ENCODE data around the gene NAV1. TPM values are rescaled to one million over a fixed set of nuclear protein-coding genes. Genes with fewer than 3 reads are reported as not detected.

Gene NAV1
- total and polyA plus RNA-seq, 9 of the 15 experiments (the other 6 are each of a cell fraction or from before 2014, with no cell fraction given) = 0.91 to 16.8 (median 3.2) TPM

GRCh38 chr1:201489643-201490261, 49.2 kb upstream of the NAV1 start:
- H2AFZ ChIP-seq (ENCODE audit: low read depth, low read length) = no peak overlapping the region
- no peak overlapping the region for H3K4me2 ChIP-seq (ENCODE audit: insufficient read depth, low read length)
- no TSS peak for BruUV-seq (replicated peaks)
- FAIRE-seq (no peak), ATAC-seq (no peak), DNase-seq (ENCODE audit: extremely low read depth in 1 of 4, low spot score in 3 of 4) (no peak)
- H3K27me3 ChIP-seq (ENCODE audit: control insufficient read depth in 2 of 2, insufficient read depth in 2 of 2, low read length in 2 of 2) = no peaks in the 10 kb centered on the region; a peak in 1 of 5 replicates
- H3K4me3 ChIP-seq = no peak overlapping the region
- H3K79me2 ChIP-seq (ENCODE audit: control insufficient read depth, insufficient read depth, low read length) = no peaks in the 10 kb centered on the region
- no peaks in the 10 kb centered on the region for H3K36me3 ChIP-seq (ENCODE audit: control insufficient read depth, insufficient read depth, low read length)
- H4K20me1 ChIP-seq (replicated peaks; ENCODE audit: control insufficient read depth, insufficient read depth, low read length) = no peaks in the 10 kb centered on the region
- intact Hi-C loops (cut with micrococcal nuclease) = no loop called here
- POLR2A ChIA-PET = interaction anchor here (0.7 to 1.7 kb wide), 3 partner anchors 9 to 11 kb away, joined by 3 to 4 read pairs (median 3); no protein-coding TSS in a partner anchor
- H3K4me1 ChIP-seq (replicated peaks in 1 of 2; ENCODE audit: control insufficient read depth in 2 of 2, insufficient read depth in 2 of 2, low read length in 2 of 2) = peaks cover 0 to 3% of the 10 kb centered on the region in 2 experiments; a peak in 4 of 5 replicates
- H3K9me1 ChIP-seq (ENCODE audit: control insufficient read depth, insufficient read depth, low read length) = no peaks in the 10 kb centered on the region
- H3K9me3 ChIP-seq (replicated peaks; ENCODE audit: control insufficient read depth, insufficient read depth, low read depth, low read length) = no peaks in the 10 kb centered on the region
- 57% methylated on average over 6 of the region's 6 CpGs for WGBS (ENCODE audit: insufficient coverage, low coverage, missing lambda C conversion rate)
- CTCF ChIA-PET (ENCODE audit: low intra/inter-chr PET ratio) = no interaction called here
- peak overlapping the region in 1 of 2 experiments; percentile 66; a peak in 2 of 4 replicates for H3K9ac ChIP-seq (ENCODE audit: insufficient read depth in 1 of 2, low read depth in 2 of 2, low read length in 2 of 2)
- in situ Hi-C loops (cut with MboI) = no loop called here
- H3K27ac ChIP-seq (ENCODE audit: extremely low read depth, low read depth, low read length) = no peak overlapping the region
- TF ChIP-seq MYNN (IDR thresholded peaks at IDR 0.05) (no peak), MYNN (CRISPR knock-in tag; IDR thresholded peaks at IDR 0.05) (no peak), SPI1 (IDR thresholded peaks at IDR 0.05; ENCODE audit: borderline replicate concordance, low read depth, low read length) (0 out of 2 replicates have a peak, but pooled peaks have one; percentile 6), FOXM1 (IDR thresholded peaks at IDR 0.05; ENCODE audit: low read depth) (peak; percentile 23; the same call in 1 of the 2 replicates), FOXM1 (CRISPR knock-in tag; IDR thresholded peaks at IDR 0.05; ENCODE audit: low read depth) (no peak), ZBTB7A (IDR thresholded peaks at IDR 0.05; ENCODE audit: borderline replicate concordance, control insufficient read depth, low read depth, low read length) (no peak), GABPA (tag; conservative IDR thresholded peaks at IDR 0.05; ENCODE audit: low read depth) (no peak), PRDM10 (IDR thresholded peaks at IDR 0.05; ENCODE audit: partially characterized antibody) (peak; percentile 72), NR4A1 (CRISPR knock-in tag; IDR thresholded peaks at IDR 0.05) (no peak), NR4A1 (tag; IDR thresholded peaks at IDR 0.05) (no peak), RFX7 (CRISPR knock-in tag; IDR thresholded peaks at IDR 0.05) (no peak), TCFL5 (CRISPR knock-in tag; conservative IDR thresholded peaks at IDR 0.05) (no peak), ZSCAN32 (CRISPR knock-in tag; IDR thresholded peaks at IDR 0.05) (no peak), BRF2 (IDR thresholded peaks at IDR 0.05; ENCODE audit: borderline replicate concordance, insufficient read depth, insufficient read length) (no peak), SIN3B (IDR thresholded peaks at IDR 0.05; ENCODE audit: low read depth) (no peak)

All from K562 (cell line).